ENCODE results near the gene RBM33.

RBM33 gene

GRCh38 chr7:155693826-155694225 is 49.4 kb downstream of the RBM33 start:
- DNase-seq (ENCODE audit: low read depth, low spot score): no peak

- no peak for DNase-seq (ENCODE audit: low read depth, low spot score)
Measured at GRCh38 chr7:155694851-155695250, 50.4 kb downstream of the RBM33 start.

- no peak for DNase-seq (ENCODE audit: low read depth, low spot score)
Measured at GRCh38 chr7:155696747-155697146, 52.3 kb downstream of the RBM33 start.

- no peak for DNase-seq (ENCODE audit: low read depth, low spot score)
Measured at GRCh38 chr7:155698633-155699032, 54.2 kb downstream of the RBM33 start.

GRCh38 chr7:155699180-155699579 is 54.7 kb downstream of the RBM33 start:
- DNase-seq (ENCODE audit: low read depth, low spot score): no peak

DNA sequence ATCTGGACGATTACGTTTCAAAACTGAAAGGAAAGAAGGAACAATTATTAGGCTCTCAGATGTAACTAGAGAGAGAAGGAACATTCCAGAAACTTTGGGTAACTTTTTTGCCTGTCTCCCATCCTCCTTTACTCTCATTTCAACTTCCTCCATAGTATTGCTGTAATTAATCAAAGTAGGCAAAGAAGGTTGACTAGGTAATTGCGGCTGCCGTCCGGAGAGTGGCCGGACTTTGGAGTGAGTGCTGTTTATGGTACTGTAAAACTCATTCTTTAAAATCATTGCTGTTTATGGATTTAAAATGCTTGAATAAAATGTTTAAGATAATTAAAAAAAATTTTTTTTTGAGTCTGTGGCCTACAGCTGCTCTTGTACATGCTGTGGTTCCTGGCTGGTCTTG is 56.4 kb downstream of the RBM33 start:
- no peak for DNase-seq (ENCODE audit: low read depth, low spot score)

- DNase-seq (ENCODE audit: low read depth, low spot score): no peak
Measured at GRCh38 chr7:155701972-155702544, 57.6 kb downstream of the RBM33 start.

- no peak for DNase-seq (ENCODE audit: low read depth, low spot score)
Measured at GRCh38 chr7:155702616-155703015, 58.2 kb downstream of the RBM33 start.

DNA sequence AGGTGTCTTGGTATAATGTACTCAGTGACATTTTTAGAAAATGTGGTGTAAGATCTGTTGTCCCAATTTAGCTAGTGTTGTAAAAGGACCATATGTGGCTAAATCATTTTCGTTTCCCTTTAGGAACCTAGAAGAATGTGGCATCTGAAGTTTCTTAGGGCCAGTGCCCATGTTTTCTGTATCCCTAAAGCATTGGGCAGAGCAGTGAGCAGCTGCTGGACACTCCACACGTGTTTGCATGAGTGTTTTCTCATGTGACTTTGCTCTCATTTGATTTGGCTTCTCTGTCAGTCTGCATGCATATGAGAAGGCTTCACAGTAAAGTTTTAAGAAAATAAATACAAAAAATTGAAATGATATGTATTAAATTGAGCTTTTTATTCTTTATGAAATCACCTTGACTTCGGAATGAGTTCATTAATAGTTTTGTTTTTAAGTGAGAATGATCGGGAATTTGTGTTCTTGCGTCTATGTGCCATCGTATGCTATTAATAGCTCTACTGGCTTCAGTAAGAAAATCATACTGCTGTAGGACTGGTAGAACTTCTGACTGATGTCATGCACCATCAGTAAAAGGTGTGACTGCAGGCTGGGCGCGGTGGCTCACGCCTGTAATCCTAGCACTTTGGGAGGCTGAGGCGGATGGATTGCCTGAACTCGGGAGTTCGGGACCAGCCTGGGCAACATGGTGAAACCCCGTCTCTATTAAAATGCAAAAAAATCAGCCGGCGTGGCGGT is 61.3 kb downstream of the RBM33 start:
- no peak for DNase-seq (ENCODE audit: low read depth, low spot score)

GRCh38 chr7:155706376-155706775 is 61.9 kb downstream of the RBM33 start:
- DNase-seq (ENCODE audit: low read depth, low spot score): no peak

DNA sequence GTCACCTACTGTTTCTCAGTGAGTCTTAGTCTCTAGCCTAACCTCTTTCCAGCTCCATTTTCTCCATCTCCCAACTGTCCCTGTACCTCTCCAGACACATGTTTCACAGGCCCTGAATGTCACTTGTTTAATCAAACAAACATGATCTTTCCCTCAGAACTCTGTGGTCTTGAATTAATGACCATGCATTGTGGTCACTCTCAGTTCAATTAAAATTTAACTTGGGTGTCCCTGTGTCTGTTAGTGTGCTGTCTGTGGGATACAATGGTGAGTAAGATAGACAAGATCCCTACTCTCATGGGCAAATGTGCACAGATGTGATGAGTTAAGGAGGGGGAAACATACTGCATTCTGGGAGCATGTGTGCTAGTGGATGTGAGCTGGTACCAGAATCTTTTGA is 65.0 kb downstream of the RBM33 start:
- DNase-seq (ENCODE audit: low read depth, low spot score): no peak

DNA sequence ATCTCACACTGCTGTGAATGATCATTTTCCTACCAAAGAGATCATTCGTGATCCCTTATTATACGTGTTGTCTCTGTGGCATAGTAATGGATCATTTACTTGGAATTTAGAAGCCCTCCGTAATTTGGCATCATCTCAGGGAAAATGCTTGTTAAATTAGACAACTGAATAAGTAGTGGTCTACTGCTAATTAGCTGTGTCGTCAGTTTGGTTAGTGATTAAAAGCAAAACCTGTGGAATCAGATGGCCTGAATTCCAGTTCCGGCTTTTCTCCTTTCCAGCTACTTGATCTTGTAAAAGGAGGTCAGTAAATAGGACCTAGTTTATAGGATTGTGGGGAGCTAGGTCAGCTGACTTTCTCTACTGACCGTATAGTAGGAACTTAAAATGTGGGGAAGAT is 65.6 kb downstream of the RBM33 start:
- DNase-seq (ENCODE audit: low read depth, low spot score): no peak

DNA sequence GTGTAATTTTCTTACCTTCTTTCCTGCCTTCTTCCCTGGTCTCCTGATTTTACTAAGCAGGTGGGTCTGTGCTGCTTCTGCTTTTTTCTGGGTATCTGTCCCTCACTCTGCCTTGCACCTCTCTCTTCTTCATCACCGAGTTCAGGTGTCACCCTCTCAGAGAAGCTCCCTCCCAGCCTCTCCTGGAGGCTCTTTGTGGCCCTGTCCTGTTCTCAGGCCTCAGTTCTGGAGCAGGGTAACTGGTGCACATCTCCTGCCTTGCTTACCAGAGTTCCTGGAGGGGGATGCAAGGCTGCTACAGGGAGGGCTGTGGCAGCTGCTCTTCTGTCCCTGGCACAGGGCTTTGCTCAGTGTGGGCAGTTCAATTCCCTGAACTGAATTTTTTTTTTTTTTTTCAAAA is 66.1 kb downstream of the RBM33 start:
- DNase-seq (ENCODE audit: low read depth, low spot score): no peak

DNA sequence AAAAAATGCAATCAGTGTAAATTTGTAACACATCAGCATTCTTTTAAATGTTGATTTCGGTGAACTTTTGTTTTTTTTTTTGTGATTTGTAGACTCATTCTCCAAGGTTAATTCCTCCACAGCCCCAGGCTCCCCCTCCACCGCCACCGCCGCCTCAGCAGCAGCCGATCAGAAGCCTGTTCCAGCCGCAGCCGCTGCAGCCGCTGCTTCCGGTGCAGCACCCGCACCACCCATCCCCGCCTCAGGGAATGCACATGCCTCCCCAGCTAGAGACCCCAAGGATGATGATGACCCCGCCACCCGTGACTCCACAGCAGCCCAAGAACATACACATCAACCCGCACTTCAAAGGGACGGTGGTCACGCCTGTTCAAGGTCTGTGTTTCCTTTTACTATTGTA is 66.6 kb downstream of the RBM33 start:
- no peak for DNase-seq (ENCODE audit: low read depth, low spot score)

DNA sequence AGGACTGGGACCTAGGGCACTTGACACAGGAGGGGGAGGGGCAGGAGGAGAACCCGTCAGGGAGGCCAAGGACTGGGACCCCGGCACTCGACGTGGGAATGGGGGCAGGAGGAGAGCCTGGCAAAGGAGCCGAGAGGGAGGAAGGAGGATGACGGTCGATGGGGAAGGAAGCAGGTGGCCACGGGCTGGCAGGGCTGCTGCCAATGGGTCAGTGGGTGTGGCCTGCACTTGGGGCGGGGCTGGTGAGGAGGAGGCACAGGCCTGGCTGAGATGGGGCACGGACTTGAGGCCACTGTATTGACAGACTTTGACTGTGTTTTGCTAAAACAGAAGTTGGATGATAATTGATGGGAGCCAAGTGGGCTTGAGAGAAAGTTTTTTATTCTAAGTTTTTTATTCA is 68.9 kb downstream of the RBM33 start:
- DNase-seq (ENCODE audit: low read depth, low spot score): no peak

GRCh38 chr7:155714702-155715101 is 70.2 kb downstream of the RBM33 start:
- DNase-seq (ENCODE audit: low read depth, low spot score): no peak

DNA sequence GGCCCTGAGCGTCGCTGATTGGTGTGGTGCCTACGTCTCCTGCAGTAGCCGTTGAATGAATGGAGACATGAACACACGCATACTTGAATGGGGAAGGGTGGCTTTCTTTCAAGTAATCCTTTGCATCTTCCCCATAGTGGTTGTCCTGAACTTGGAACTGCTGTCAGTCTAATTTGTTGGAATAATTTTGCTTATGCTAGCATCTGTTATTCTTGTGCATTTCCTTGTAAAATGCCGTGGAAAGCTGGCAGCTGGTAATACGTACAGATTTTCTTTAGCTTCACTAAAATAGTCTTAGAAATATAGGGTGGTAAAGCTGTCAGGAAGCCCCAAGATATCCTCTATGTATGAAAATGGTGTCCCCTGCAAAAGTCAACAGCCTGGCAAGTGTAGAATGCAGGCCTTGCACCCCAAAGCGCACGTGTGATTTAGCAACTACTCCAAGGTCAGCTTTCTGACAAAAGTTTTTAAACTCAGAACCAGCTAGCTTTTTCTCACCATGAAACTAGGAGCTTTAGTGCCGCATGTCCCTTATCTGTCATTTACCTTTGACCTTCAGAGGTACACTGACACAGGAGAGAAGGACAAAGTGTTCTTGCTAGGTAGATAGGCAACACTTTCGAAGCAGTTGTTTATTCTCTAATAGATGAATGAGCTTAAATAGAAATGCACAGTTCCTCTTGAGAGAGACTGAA is 70.8 kb downstream of the RBM33 start:
- DNase-seq (ENCODE audit: low read depth, low spot score): no peak

- DNase-seq (ENCODE audit: low read depth, low spot score): no peak
Measured at GRCh38 chr7:155717010-155717744, 72.7 kb downstream of the RBM33 start.

DNA sequence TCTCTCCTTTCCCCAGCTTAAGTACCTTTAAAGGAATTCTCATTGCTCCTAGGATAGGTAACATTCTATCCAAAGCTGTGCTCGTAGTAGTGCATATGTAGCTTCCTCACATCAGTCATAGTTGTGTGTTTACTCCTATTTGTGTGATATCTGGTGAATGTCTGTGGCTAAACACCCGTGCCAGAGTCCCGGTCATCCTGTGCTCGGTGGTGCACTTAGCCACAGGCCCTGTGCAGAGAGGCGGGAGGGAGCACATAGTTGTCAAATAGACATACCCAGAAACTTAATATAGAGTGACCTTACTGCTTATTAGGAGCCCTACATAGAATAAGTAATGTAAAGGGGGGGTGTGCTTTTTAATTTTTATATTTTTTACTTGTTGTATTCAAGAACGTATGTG is 76.6 kb downstream of the RBM33 start:
- no peak for DNase-seq (ENCODE audit: low read depth, low spot score)

DNA sequence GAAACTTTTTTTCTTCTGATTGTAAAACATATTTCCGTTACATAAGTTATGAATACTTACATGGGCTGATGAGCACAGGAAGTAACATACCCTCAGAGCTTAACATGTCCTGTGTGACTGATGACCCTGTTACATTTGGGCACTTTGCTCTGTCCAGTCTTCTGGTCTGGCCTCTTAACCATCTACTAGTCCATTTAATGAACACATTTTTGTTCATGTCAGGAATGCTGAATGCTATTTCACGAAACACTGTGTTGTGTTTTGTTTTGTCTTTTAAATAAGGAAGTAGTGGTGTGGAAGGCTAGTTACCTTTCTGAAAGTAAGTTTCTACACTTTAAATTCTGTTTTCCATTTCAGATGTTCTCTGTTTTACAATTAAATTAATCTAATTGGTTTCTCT is 77.7 kb downstream of the RBM33 start:
- DNase-seq (ENCODE audit: low read depth, low spot score): no peak

DNA sequence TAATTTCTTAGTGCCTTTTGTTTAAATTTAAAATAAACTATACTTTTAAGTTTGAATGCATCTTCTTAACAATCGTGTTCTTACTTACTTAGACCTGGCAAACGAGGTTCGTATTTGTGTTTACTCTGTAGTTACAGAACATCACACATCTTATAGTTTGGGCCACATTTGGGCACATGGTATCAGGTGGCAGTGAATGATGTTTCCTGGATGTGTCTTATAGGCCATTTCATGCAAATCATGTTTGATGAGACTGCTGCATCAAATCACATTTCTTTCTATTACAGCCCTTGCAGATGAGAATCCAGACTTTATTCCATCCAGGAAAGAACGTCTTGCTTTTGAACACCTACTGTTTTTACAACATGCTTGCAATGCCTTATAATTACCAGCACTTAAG is 78.5 kb downstream of the RBM33 start:
- no peak for DNase-seq (ENCODE audit: low read depth, low spot score)

- no peak for DNase-seq (ENCODE audit: low read depth, low spot score)
Measured at GRCh38 chr7:155724327-155725005, 80.0 kb downstream of the RBM33 start.
